Peyer's patch (tissue), 4 donors: ENCODE results near the gene CFDP1.

Source experiments
- POLR2A ChIP-seq, 2 donors: fragments of 450-650 bp; IDR thresholded peaks; one replicate each; pipeline ENCODE4 v1.5.1; 2017; ENCODE audit warnings: antibody characterized with exemption in 2 of 2, mild to moderate bottlenecking in 2 of 2, moderate library complexity in 2 of 2
- TF ChIP-seq, protein P1 (sequence below), 6 experiments: fragments of 450-650 bp in 4 of 6; fragments of 200-600 bp in 2 of 6; sonication (generic) in 1 of 6; IDR thresholded peaks; one replicate each; pipeline ENCODE4 v1.5.1; 2017 to 2019; ENCODE audit warnings: antibody characterized with exemption in 6 of 6, mild to moderate bottlenecking in 3 of 6, moderate library complexity in 1 of 6

DNA sequence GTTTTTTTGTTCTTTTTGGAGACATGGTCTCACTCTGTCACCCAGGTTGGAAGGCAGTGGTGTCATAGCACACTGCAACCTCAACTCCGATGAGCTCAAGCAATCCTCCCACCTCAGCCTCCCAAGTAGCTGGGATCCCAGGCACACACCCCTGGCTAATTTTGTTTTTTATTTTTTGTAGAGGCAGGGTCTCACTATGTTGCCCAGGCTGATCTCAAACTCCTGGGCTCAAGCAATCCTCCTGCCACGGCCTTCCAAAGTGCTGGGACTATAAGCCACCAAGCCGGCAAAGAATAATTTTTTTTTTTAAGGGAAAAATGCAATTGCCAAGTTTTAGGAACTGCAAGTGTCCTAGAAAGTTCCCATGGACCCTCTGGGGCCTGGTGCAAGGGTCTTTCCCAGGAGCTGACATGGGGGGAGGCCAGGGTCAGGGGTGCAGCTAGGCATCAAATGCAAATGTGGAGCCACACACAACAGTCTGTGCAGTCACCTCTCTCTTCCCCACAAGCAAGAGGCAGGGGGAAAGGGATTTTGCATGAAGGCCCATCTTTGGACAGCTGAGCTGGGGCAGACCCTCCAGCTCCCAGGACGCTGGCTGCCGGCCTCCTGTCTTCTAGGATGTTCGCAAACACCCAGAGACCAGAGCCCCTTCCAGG, 161.7 kb downstream of the CFDP1 start:
- TF ChIP-seq POLR2A (IDR thresholded peaks at IDR 0.05): no peak
- TF ChIP-seq, protein P1, sequence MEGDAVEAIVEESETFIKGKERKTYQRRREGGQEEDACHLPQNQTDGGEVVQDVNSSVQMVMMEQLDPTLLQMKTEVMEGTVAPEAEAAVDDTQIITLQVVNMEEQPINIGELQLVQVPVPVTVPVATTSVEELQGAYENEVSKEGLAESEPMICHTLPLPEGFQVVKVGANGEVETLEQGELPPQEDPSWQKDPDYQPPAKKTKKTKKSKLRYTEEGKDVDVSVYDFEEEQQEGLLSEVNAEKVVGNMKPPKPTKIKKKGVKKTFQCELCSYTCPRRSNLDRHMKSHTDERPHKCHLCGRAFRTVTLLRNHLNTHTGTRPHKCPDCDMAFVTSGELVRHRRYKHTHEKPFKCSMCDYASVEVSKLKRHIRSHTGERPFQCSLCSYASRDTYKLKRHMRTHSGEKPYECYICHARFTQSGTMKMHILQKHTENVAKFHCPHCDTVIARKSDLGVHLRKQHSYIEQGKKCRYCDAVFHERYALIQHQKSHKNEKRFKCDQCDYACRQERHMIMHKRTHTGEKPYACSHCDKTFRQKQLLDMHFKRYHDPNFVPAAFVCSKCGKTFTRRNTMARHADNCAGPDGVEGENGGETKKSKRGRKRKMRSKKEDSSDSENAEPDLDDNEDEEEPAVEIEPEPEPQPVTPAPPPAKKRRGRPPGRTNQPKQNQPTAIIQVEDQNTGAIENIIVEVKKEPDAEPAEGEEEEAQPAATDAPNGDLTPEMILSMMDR (IDR thresholded peaks at IDR 0.05): no peak
